GM13976 (cell line): ENCODE measurements around the gene SLC26A1.

Experiments used
- DNase-seq: peaks from one replicate; pipeline ENCODE4 v3.0.0; 2012; ENCODE audit warnings: low spot score
- CTCF ChIP-seq: IDR thresholded peaks from 2 replicates; pipeline ENCODE4 v1.5.1; 2012; ENCODE audit warnings: borderline replicate concordance, mild to moderate bottlenecking; ENCODE audit not compliant: insufficient read depth; ENCODE audit errors: extremely low read depth, missing control alignments, control extremely low read depth
- in situ Hi-C: fragments of 300-500 bp; cut with MboI; formaldehyde crosslinking; loops from one replicate; pipeline ENCODE4 v1.12.0; 2022; ENCODE audit warnings: low sequenced_read_pairs, mixed read lengths, inconsistent platforms; ENCODE audit not compliant: unreplicated experiment

The SLC26A1 gene

GRCh38 chr4:956531-957230 lies 36.5 kb downstream of the SLC26A1 start:
- TF ChIP-seq CTCF, result no peak
- DNase-seq, result no peak
- in situ Hi-C loops, result no loop called here

- no peak for DNase-seq
- no peak for TF ChIP-seq CTCF
- in situ Hi-C loops, result no loop called here
These were observed 37.2 kb downstream of the SLC26A1 start for GRCh38 chr4:955931-956381.

- DNase-seq, result no peak
- TF ChIP-seq CTCF, result no peak
- in situ Hi-C loops, result no loop called here
These were observed 37.9 kb downstream of the SLC26A1 start for GRCh38 chr4:955161-955921.

GRCh38 chr4:954211-955020 lies 38.8 kb downstream of the SLC26A1 start:
- DNase-seq, result no peak
- no peak for TF ChIP-seq CTCF
- in situ Hi-C loops, result no loop called here

GRCh38 chr4:953574-953915 lies 39.7 kb downstream of the SLC26A1 start:
- no peak for TF ChIP-seq CTCF
- in situ Hi-C loops, result no loop called here

GRCh38 chr4:952881-953573 lies 40.2 kb downstream of the SLC26A1 start:
- no peak for DNase-seq
- in situ Hi-C loops, result no loop called here

More at GRCh38 chr4:953574-953915, 39.7 kb downstream of the SLC26A1 start:
- no peak for DNase-seq

More at GRCh38 chr4:952881-953573, 40.2 kb downstream of the SLC26A1 start:
- no peak for TF ChIP-seq CTCF
